Sigmoid colon (tissue), 7 donors: ENCODE data around the gene ANKH. TPM values are rescaled to one million over a fixed set of nuclear protein-coding genes. Genes with fewer than 3 reads are reported as not detected.

Experiments
- DNase-seq: peaks from one replicate; pipeline ENCODE4 v3.0.0-alpha.2; 2019
- H3K27ac ChIP-seq, 4 donors: fragments of 200-600 bp; sonication (generic); one replicate each; pipeline ENCODE4 v1.5.1; 2016 to 2019; ENCODE audit warnings: mild to moderate bottlenecking in 1 of 4
- H3K27me3 ChIP-seq, 3 donors: fragments of 200-600 bp; sonication (generic); one replicate each; pipeline ENCODE4 v1.5.1; 2019; ENCODE audit warnings: mild to moderate bottlenecking in 1 of 3
- H3K36me3 ChIP-seq, 4 donors: fragments of 200-600 bp; sonication (generic); one replicate each; pipeline ENCODE4 v1.5.1; 2016 to 2019
- H3K4me1 ChIP-seq, 4 donors: fragments of 200-600 bp; sonication (generic); one replicate each; pipeline ENCODE4 v1.5.1; 2017 to 2019
- H3K4me3 ChIP-seq, 4 donors: fragments of 200-600 bp; sonication (generic); one replicate each; pipeline ENCODE4 v1.5.1; 2017 to 2019; ENCODE audit warnings: mild to moderate bottlenecking in 2 of 4, moderate library complexity in 1 of 4
- H3K9me3 ChIP-seq, 4 donors: fragments of 200-600 bp in 3 of 4; sonication (generic) in 3 of 4; one replicate each; pipeline versions ENCODE4 v1.5.1 to v1.6.1; 2013 to 2019
- CTCF ChIP-seq, 4 experiments: fragments of 450-650 bp in 3 of 4; fragments of 200-600 bp in 1 of 4; IDR thresholded peaks; one replicate each; pipeline ENCODE4 v1.5.1; 2016 to 2019; ENCODE audit warnings: antibody characterized with exemption in 4 of 4, mild to moderate bottlenecking in 3 of 4, moderate library complexity in 2 of 4
- EP300 ChIP-seq, 4 donors: sonication (generic); formaldehyde crosslinking; IDR thresholded peaks; one replicate each; pipeline ENCODE4 v1.6.1; 2017; ENCODE audit warnings: antibody characterized with exemption in 4 of 4
- POLR2A ChIP-seq, 2 donors: fragments of 450-650 bp; IDR thresholded peaks; one replicate each; pipeline ENCODE4 v1.6.1; 2016; ENCODE audit warnings: antibody characterized with exemption in 2 of 2, mild to moderate bottlenecking in 2 of 2, moderate library complexity in 2 of 2
- POLR2AphosphoS5 ChIP-seq, 4 donors: sonication (generic); formaldehyde crosslinking; IDR thresholded peaks; one replicate each; pipeline ENCODE4 v1.6.1; 2017; ENCODE audit warnings: antibody characterized with exemption in 4 of 4
- WGBS, 2 donors: extraction: QIAGEN DNeasy Blood & Tissue Kit; methylation state at CpG; one replicate each; pipeline ENCODE4 v1.1.7; 2013; 5-methylcytosine and 5-hydroxymethylcytosine counted together
- intact Hi-C: fragments of 100-400 bp; cut with DNase I; formaldehyde crosslinking; loops from one replicate; pipeline ENCODE4 v1.15.1; 2023
- polyA plus RNA-seq, 3 donors: library from polyadenylated mRNA; stranded (reverse); fragments of 200-250 nt; gene quantifications; one replicate each; pipeline ENCODE4 v1.2.3, GENCODE V29; 2013
- total RNA-seq, 4 donors: library from RNA; depleted of rRNA; stranded (reverse); fragments of >200 nt; gene quantifications; one replicate each; pipeline ENCODE4 v1.1.0, GENCODE V29; 2016
- donor health status: healthy with polysubstance abuse.
- donor health status: Bipolar disorder and iron deficiency.
- donor health status: healthy.

ANKH gene
- total and polyA plus RNA-seq, 7 donors = 16.4 to 49.9 (median 24.7) TPM

DNA sequence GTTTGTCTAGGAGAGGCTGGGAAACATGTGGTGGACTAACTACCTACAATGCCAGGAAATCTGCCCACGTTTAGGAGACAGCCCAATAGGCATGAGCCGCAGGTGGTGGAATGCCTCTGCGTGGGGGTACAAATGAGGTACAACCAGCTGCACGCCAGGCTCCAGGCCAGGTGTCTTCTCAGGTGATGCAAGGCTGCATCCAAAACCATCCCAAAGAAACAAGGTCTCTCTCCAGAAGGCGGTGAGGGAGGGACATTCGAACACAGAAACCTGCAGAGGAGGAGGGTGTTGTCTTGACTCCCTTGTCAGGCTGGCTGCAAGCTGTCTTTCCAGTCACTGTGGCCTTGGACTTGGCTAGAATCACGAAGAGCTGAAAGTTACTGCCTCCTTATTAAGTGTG, 11.6 kb downstream of the ANKH start:
- Histone ChIP-seq H3K27me3 (no peaks in the 10 kb centered on the region), H3K36me3 (no peaks in the 10 kb centered on the region), H3K9me3 (no peaks in the 10 kb centered on the region), H3K27ac (no peak overlapping the region), H3K4me3 (no peak overlapping the region), H3K4me1 (peaks cover 0 to 8% (median 4%) of the 10 kb centered on the region in 4 donors)
- 74 to 88% methylated on average over 7 of the region's 7 CpGs for WGBS, 2 donors
- TF ChIP-seq CTCF (IDR thresholded peaks at IDR 0.05) = no peak
- TF ChIP-seq POLR2A (IDR thresholded peaks at IDR 0.05) = no peak
- intact Hi-C loops = no loop called here
- no peak for DNase-seq

GRCh38 chr5:14859150-14859549, 12.4 kb downstream of the ANKH start:
- 100% methylated on average over 1 of the region's 1 CpG for WGBS, 2 donors
- Histone ChIP-seq H3K27me3 (no peaks in the 10 kb centered on the region), H3K36me3 (no peaks in the 10 kb centered on the region), H3K9me3 (no peaks in the 10 kb centered on the region), H3K4me1 (peaks cover 0 to under 1% (median 0%) of the 10 kb centered on the region in 4 donors), H3K27ac (no peak overlapping the region), H3K4me3 (no peak overlapping the region)
- intact Hi-C loops = no loop called here
- TF ChIP-seq POLR2AphosphoS5 (IDR thresholded peaks at IDR 0.05) (no peak), EP300 (IDR thresholded peaks at IDR 0.05) (no peak), POLR2A (IDR thresholded peaks at IDR 0.05) (no peak), CTCF (IDR thresholded peaks at IDR 0.05) (no peak)
- no peak for DNase-seq

- Histone ChIP-seq H3K36me3 (no peaks in the 10 kb centered on the region), H3K27ac (no peak overlapping the region), H3K27me3 (no peaks in the 10 kb centered on the region), H3K4me1 (no peaks in the 10 kb centered on the region), H3K4me3 (no peak overlapping the region), H3K9me3 (no peaks in the 10 kb centered on the region)
- no peak for TF ChIP-seq EP300 (IDR thresholded peaks at IDR 0.05)
- TF ChIP-seq CTCF (IDR thresholded peaks at IDR 0.05) = no peak
- no peak for TF ChIP-seq POLR2A (IDR thresholded peaks at IDR 0.05)
- no peak for TF ChIP-seq POLR2AphosphoS5 (IDR thresholded peaks at IDR 0.05)
- intact Hi-C loops = no loop called here
- DNase-seq = no peak
- 91 to 94% methylated on average over 1 of the region's 1 CpG for WGBS, 2 donors
Measured at GRCh38 chr5:14855366-14855765, 16.2 kb downstream of the ANKH start.

DNA sequence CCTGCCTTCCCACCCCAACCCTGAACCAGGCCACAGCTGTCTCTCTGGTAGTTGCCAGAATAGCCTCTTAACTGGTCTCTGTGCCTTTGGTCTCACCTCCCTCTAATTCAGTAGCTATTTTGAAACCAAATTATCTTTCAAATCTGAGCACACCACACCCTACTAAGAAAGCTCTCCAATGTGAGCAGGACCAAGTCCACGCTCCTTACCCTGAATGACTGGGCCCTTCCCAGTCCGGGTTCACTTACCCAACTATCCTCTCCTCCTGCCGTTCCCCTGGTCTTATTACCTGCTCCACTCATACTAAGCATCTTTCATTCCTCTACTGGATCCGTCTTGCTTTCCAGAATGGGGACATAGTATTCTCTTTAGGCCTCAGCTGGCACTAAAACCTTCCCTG, 16.8 kb downstream of the ANKH start:
- H3K4me3 ChIP-seq = no peak overlapping the region
- DNase-seq = no peak
- no peaks in the 10 kb centered on the region for H3K27me3 ChIP-seq
- H3K4me1 ChIP-seq = no peaks in the 10 kb centered on the region
- no peak overlapping the region for H3K27ac ChIP-seq
- WGBS, 2 donors = 41 to 80% methylated on average over 4 of the region's 4 CpGs
- intact Hi-C loops = no loop called here
- H3K36me3 ChIP-seq = no peaks in the 10 kb centered on the region
- TF ChIP-seq EP300 (IDR thresholded peaks at IDR 0.05) (no peak), CTCF (IDR thresholded peaks at IDR 0.05) (no peak), POLR2A (IDR thresholded peaks at IDR 0.05) (no peak), POLR2AphosphoS5 (IDR thresholded peaks at IDR 0.05) (no peak)
- H3K9me3 ChIP-seq = no peaks in the 10 kb centered on the region

DNA sequence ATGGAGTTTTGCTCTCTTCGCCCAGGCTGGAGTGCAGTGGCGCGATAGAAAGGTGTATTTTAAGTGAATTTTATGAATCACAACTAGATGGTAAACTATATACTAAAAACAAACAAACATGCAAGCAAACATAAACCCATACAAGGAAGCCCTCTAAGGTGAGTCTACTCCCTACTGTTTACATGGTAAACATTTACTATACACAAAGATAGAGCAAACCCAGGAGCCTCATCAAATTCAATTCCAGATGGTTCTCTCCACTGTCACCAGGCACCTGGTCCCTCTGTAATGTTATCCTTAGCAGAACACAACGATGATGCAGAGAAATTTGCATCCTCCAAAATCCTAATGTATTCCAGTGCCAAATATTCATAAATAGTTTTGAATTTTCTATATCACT, 17.9 kb downstream of the ANKH start:
- Histone ChIP-seq H3K4me1 (no peaks in the 10 kb centered on the region), H3K27ac (no peak overlapping the region), H3K36me3 (no peaks in the 10 kb centered on the region), H3K4me3 (no peak overlapping the region), H3K9me3 (no peaks in the 10 kb centered on the region), H3K27me3 (no peaks in the 10 kb centered on the region)
- WGBS, 2 donors = 83 to 93% methylated on average over 4 of the region's 4 CpGs
- TF ChIP-seq POLR2A (IDR thresholded peaks at IDR 0.05) (no peak), CTCF (IDR thresholded peaks at IDR 0.05) (no peak), POLR2AphosphoS5 (IDR thresholded peaks at IDR 0.05) (no peak), EP300 (IDR thresholded peaks at IDR 0.05) (no peak)
- intact Hi-C loops = no loop called here
- DNase-seq = no peak
